CD4-positive, alpha-beta T cell treated with Interleukin-12 subunit alpha and Interleukin-12 subunit beta, for 1 hour (primary cell): ENCODE measurements around the gene MYEOV.

Experiments
- DNase-seq: peaks from one replicate; pipeline ENCODE4 v3.0.0-alpha.2; 2020

Gene MYEOV

DNA sequence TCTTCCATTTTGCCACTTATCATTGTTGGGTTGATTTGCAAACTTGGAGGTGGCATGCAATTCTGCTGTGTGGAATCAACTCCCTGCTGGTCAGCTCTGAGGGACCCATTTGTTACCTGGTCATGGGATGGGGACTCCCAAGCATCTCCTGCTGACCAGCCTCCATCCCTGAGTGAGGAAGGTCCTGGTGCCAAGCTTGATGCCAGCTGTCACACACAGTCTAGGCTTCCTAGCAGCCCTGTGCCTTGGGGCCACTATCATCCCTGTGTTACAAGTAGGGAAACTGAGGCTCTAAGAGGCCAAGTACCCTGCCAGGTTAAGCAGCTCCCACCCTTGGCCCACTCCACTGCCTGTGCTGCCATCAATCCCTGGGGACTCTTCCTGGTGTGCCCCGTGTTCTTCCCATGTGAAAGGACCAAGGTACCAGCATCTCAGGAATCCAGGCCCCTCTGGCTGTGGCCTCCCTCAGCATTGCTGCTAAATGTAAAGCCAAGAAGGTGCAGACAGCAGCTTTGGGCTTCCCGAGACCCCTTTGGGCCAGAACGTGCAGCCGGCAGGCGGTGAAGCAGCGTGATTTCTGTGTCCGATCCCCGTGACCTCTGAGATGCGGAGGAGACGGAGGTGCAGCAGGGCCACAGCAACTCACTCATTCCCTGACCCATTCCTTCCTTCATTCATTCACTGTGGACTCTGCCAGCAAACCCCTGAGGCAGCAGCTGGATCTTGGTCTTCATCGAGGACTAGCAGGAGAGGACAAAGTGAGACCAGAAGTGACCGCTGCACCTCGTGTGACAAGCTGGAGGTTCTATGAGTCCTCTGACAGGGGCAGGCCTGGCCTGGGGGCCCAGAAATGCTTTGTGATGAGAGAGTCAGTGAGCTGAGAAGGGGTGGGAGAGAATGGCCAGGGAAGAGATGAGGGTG is 49.7 kb downstream of the MYEOV start:
- no peak for DNase-seq

- no peak for DNase-seq
Measured at GRCh38 chr11:69344570-69345145, 50.7 kb downstream of the MYEOV start.
